ENCODE measurements around the gene VWA3A. TPM values are rescaled to one million over a fixed set of nuclear protein-coding genes. Genes with fewer than 3 reads are reported as not detected.

The VWA3A gene
- total and polyA plus RNA-seq, 2 of the 8 experiments (the other 6 are each of a cell fraction or from before 2014, with no cell fraction given), result 0.05 TPM; not detected in 1

DNA sequence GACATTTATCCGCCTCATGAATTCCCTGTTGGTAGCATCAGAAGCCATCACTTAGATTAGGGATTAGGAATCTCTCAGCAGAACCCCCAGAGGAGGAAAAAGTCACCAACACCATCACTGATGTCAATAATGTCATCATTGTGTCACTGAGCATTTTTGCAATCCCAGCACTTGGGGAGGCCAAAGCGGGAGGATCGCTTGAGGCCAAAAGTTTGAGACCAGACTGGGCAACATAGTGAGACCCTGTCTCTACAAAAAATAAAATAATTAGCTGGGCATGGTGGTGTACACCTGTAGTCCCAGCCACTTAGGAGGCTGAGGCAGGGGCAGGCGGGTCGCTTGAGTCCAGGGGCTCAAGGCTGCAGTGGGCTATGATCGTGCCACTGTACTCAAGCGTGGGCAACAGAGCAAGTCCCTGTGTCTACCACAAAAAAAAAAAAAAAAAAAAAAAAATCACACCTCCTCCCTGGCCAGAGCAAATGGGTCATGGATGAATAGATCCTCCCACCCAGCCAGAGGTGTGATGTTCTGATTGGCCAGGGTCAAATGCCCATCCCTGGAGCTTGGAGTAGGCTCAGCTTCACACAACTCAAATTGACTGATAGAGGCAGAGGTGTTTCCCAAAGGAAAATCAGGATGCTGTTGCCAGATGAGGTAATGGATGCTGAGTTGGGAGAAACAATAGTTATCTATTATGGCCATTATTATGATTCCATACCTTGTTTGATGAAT, 31.6 kb downstream of the VWA3A start (continued):
- TF ChIP-seq, protein P1, sequence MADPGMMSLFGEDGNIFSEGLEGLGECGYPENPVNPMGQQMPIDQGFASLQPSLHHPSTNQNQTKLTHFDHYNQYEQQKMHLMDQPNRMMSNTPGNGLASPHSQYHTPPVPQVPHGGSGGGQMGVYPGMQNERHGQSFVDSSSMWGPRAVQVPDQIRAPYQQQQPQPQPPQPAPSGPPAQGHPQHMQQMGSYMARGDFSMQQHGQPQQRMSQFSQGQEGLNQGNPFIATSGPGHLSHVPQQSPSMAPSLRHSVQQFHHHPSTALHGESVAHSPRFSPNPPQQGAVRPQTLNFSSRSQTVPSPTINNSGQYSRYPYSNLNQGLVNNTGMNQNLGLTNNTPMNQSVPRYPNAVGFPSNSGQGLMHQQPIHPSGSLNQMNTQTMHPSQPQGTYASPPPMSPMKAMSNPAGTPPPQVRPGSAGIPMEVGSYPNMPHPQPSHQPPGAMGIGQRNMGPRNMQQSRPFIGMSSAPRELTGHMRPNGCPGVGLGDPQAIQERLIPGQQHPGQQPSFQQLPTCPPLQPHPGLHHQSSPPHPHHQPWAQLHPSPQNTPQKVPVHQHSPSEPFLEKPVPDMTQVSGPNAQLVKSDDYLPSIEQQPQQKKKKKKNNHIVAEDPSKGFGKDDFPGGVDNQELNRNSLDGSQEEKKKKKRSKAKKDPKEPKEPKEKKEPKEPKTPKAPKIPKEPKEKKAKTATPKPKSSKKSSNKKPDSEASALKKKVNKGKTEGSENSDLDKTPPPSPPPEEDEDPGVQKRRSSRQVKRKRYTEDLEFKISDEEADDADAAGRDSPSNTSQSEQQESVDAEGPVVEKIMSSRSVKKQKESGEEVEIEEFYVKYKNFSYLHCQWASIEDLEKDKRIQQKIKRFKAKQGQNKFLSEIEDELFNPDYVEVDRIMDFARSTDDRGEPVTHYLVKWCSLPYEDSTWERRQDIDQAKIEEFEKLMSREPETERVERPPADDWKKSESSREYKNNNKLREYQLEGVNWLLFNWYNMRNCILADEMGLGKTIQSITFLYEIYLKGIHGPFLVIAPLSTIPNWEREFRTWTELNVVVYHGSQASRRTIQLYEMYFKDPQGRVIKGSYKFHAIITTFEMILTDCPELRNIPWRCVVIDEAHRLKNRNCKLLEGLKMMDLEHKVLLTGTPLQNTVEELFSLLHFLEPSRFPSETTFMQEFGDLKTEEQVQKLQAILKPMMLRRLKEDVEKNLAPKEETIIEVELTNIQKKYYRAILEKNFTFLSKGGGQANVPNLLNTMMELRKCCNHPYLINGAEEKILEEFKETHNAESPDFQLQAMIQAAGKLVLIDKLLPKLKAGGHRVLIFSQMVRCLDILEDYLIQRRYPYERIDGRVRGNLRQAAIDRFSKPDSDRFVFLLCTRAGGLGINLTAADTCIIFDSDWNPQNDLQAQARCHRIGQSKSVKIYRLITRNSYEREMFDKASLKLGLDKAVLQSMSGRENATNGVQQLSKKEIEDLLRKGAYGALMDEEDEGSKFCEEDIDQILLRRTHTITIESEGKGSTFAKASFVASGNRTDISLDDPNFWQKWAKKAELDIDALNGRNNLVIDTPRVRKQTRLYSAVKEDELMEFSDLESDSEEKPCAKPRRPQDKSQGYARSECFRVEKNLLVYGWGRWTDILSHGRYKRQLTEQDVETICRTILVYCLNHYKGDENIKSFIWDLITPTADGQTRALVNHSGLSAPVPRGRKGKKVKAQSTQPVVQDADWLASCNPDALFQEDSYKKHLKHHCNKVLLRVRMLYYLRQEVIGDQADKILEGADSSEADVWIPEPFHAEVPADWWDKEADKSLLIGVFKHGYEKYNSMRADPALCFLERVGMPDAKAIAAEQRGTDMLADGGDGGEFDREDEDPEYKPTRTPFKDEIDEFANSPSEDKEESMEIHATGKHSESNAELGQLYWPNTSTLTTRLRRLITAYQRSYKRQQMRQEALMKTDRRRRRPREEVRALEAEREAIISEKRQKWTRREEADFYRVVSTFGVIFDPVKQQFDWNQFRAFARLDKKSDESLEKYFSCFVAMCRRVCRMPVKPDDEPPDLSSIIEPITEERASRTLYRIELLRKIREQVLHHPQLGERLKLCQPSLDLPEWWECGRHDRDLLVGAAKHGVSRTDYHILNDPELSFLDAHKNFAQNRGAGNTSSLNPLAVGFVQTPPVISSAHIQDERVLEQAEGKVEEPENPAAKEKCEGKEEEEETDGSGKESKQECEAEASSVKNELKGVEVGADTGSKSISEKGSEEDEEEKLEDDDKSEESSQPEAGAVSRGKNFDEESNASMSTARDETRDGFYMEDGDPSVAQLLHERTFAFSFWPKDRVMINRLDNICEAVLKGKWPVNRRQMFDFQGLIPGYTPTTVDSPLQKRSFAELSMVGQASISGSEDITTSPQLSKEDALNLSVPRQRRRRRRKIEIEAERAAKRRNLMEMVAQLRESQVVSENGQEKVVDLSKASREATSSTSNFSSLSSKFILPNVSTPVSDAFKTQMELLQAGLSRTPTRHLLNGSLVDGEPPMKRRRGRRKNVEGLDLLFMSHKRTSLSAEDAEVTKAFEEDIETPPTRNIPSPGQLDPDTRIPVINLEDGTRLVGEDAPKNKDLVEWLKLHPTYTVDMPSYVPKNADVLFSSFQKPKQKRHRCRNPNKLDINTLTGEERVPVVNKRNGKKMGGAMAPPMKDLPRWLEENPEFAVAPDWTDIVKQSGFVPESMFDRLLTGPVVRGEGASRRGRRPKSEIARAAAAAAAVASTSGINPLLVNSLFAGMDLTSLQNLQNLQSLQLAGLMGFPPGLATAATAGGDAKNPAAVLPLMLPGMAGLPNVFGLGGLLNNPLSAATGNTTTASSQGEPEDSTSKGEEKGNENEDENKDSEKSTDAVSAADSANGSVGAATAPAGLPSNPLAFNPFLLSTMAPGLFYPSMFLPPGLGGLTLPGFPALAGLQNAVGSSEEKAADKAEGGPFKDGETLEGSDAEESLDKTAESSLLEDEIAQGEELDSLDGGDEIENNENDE (IDR thresholded peaks at IDR 0.05; ENCODE audit: insufficient replicate concordance, low read length), result no peak
- TF ChIP-seq, protein P2, sequence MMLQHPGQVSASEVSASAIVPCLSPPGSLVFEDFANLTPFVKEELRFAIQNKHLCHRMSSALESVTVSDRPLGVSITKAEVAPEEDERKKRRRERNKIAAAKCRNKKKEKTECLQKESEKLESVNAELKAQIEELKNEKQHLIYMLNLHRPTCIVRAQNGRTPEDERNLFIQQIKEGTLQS (IDR thresholded peaks at IDR 0.05; ENCODE audit: insufficient read depth, low read depth, low read length), result no peak
- no peak for TF ChIP-seq KDM1A (IDR thresholded peaks at IDR 0.05; ENCODE audit: borderline replicate concordance, low read length)
- TF ChIP-seq FOSL1 (IDR thresholded peaks at IDR 0.05; ENCODE audit: insufficient read depth, low read depth, low read length), result no peak
- no peak for TF ChIP-seq SUZ12 (IDR thresholded peaks at IDR 0.05; ENCODE audit: low read length)
- no peak for TF ChIP-seq JUND (IDR thresholded peaks at IDR 0.05; ENCODE audit: low read length)
- no peak for TF ChIP-seq KDM4A (IDR thresholded peaks at IDR 0.05; ENCODE audit: low read depth, low read length, severe bottlenecking)
- TF ChIP-seq SP4 (IDR thresholded peaks at IDR 0.05; ENCODE audit: low read length), result no peak

Data from H1 (cell line).